HCT116 (cell line): ENCODE results near the gene MED6. TPM values are rescaled to one million over a fixed set of nuclear protein-coding genes. Genes with fewer than 3 reads are reported as not detected.

ENCODE experiments used
- ATAC-seq: fragments of 200-7000 bp; cut with Tn5 transposase; 2 replicates; pipeline ENCODE4 v1.9.1; 2020; ENCODE audit warnings: mild to moderate bottlenecking, moderate library complexity
- BruUV-seq: library from RNA; stranded (reverse); fragments of 400-500 nt; replicated peaks from 2 replicates; lab custom pipeline; 2021; lab: Mats Ljungman, UMichigan
- CTCF ChIA-PET: fragments of 300-600 bp; sonication (Branson Sonifier 250); formaldehyde crosslinking; loops from one replicate; lab custom pipeline; 2021; ENCODE audit warnings: antibody characterized with exemption; lab: Charles Lee
- POLR2A ChIA-PET: fragments of 300-600, 350-600 bp; sonication (Branson Sonifier 250); formaldehyde crosslinking; loops from one replicate; lab custom pipeline; 2021; ENCODE audit warnings: antibody characterized with exemption; lab: Charles Lee
- RAD21 ChIA-PET, 2 experiments: fragments of 300-600 bp; sonication (Branson Sonifier 250); formaldehyde crosslinking; loops; one replicate each; lab custom pipeline; 2023; ENCODE audit warnings: low total read pairs in 2 of 2; ENCODE audit not compliant: uncharacterized antibody in 2 of 2, unreplicated experiment in 2 of 2, low non-redundant PET in 1 of 2; lab: Charles Lee
- DNase-seq: peaks from one replicate; pipeline ENCODE4 v3.0.0-alpha.2; 2010; ENCODE audit warnings: low read depth, low spot score
- H2AFZ ChIP-seq: fragments of 200-600 bp; shearing (Covaris generic), sonication (generic); 2 replicates; pipeline ENCODE4 v1.6.1; 2017; ENCODE audit warnings: low read depth, mixed run types, mixed read lengths, antibody characterized with exemption, low read length; ENCODE audit not compliant: poor library complexity, severe bottlenecking
- H3K27ac ChIP-seq: 2 replicates; pipeline ENCODE4 v1.5.1; 2012; ENCODE audit warnings: low read depth, low read length
- H3K27me3 ChIP-seq: fragments of 200-600 bp; sonication (generic); 2 replicates; pipeline ENCODE4 v1.6.1; 2016; ENCODE audit warnings: mixed run types, low read length, mixed read lengths; ENCODE audit not compliant: insufficient read depth
- H3K36me3 ChIP-seq, 2 experiments: fragments of 200-500 bp in 1 of 2; fragments of 200-600 bp in 1 of 2; sonication (Bioruptor generic) in 1 of 2; sonication (generic) in 1 of 2; 2 replicates each; pipeline versions ENCODE4 v1.5.1 to v1.6.1; 2014 to 2016; ENCODE audit warnings: low read length in 2 of 2, inconsistent platforms in 1 of 2, mixed read lengths in 1 of 2, mixed run types in 1 of 2; ENCODE audit not compliant: insufficient read depth in 2 of 2, control insufficient read depth in 1 of 2
- H3K4me1 ChIP-seq, 2 experiments: fragments of 200-600 bp in 1 of 2; sonication (generic) in 1 of 2; 2 replicates each; pipeline versions ENCODE4 v1.5.1 to v1.6.1; 2012 to 2017; ENCODE audit warnings: low read length in 2 of 2, inconsistent platforms in 1 of 2, mild to moderate bottlenecking in 1 of 2, mixed read lengths in 1 of 2, mixed run types in 1 of 2, moderate library complexity in 1 of 2; ENCODE audit not compliant: insufficient read depth in 2 of 2, control insufficient read depth in 1 of 2
- H3K4me2 ChIP-seq: fragments of 200-600 bp; sonication (generic); 2 replicates; pipeline ENCODE4 v1.6.1; 2017; ENCODE audit warnings: mixed run types, low read length, mixed read lengths
- H3K4me3 ChIP-seq, 2 experiments: fragments of 200-600 bp in 1 of 2; sonication (generic) in 1 of 2; replicated peaks in 1 of 2; 2 replicates each; pipeline ENCODE4 v1.5.1; 2011 to 2016; ENCODE audit warnings: low read length in 2 of 2, control low read depth in 1 of 2, low read depth in 1 of 2, mild to moderate bottlenecking in 1 of 2, mixed read lengths in 1 of 2, mixed run types in 1 of 2
- H3K79me2 ChIP-seq: fragments of 200-600 bp; sonication (generic); 2 replicates; pipeline ENCODE4 v1.6.1; 2017; ENCODE audit warnings: mild to moderate bottlenecking, mixed run types, low read length, moderate library complexity, mixed read lengths; ENCODE audit not compliant: insufficient read depth
- H3K9ac ChIP-seq: fragments of 200-600 bp; sonication (generic); 2 replicates; pipeline ENCODE4 v1.6.1; 2016; ENCODE audit warnings: low read length, mixed read lengths
- H3K9me2 ChIP-seq: fragments of 200-600 bp; sonication (generic), shearing (Covaris generic); 2 replicates; pipeline ENCODE4 v1.6.1; 2017; ENCODE audit warnings: mixed run types, mild to moderate bottlenecking, moderate library complexity; ENCODE audit not compliant: insufficient read depth
- H3K9me3 ChIP-seq, 2 experiments: fragments of 200-500 bp in 1 of 2; fragments of 200-600 bp in 1 of 2; sonication (Bioruptor generic) in 1 of 2; sonication (generic) in 1 of 2; 2 replicates each; pipeline ENCODE4 v1.6.1; 2014 to 2017; ENCODE audit warnings: low read length in 2 of 2, mixed read lengths in 2 of 2, inconsistent platforms in 1 of 2, low read depth in 1 of 2, mild to moderate bottlenecking in 1 of 2, mixed run types in 1 of 2, moderate library complexity in 1 of 2; ENCODE audit not compliant: control insufficient read depth in 1 of 2, insufficient read depth in 1 of 2
- H4K20me1 ChIP-seq: fragments of 200-600 bp; sonication (generic), shearing (Covaris generic); 2 replicates; pipeline ENCODE4 v1.6.1; 2017; ENCODE audit warnings: mixed run types, mild to moderate bottlenecking, moderate library complexity; ENCODE audit not compliant: insufficient read depth
- ATF3 ChIP-seq: IDR thresholded peaks from 2 replicates; pipeline ENCODE4 v1.6.1; 2012
- CBX3 ChIP-seq: IDR thresholded peaks from 2 replicates; pipeline ENCODE4 v1.6.1; 2012; ENCODE audit warnings: low read depth
- CEBPB ChIP-seq: IDR thresholded peaks from 2 replicates; pipeline ENCODE4 v1.6.1; 2012; ENCODE audit warnings: low read depth
- CTCF ChIP-seq, 3 experiments: fragments of 200-600 bp in 1 of 3; sonication (generic) in 1 of 3; IDR thresholded peaks in 2 of 3; conservative IDR thresholded peaks in 1 of 3; 2 replicates each; pipeline ENCODE4 v1.5.1; 2012 to 2017; ENCODE audit warnings: low read depth in 2 of 3, low read length in 2 of 3, antibody characterized with exemption in 1 of 3, borderline replicate concordance in 1 of 3, control low read depth in 1 of 3, mild to moderate bottlenecking in 1 of 3, mixed read lengths in 1 of 3, mixed run types in 1 of 3, moderate library complexity in 1 of 3; ENCODE audit not compliant: insufficient read depth in 1 of 3
- ELF1 ChIP-seq: IDR thresholded peaks from 2 replicates; pipeline ENCODE4 v1.6.1; 2012; ENCODE audit warnings: low read depth, borderline replicate concordance
- FOSL1 ChIP-seq: IDR thresholded peaks from 2 replicates; pipeline ENCODE4 v1.6.1; 2012; ENCODE audit warnings: low read depth
- MAX ChIP-seq: IDR thresholded peaks from 2 replicates; pipeline ENCODE4 v1.6.1; 2012
- RAD21 ChIP-seq: IDR thresholded peaks from 2 replicates; pipeline ENCODE4 v1.6.1; 2012; ENCODE audit warnings: low read depth, mild to moderate bottlenecking
- TCF7L2 ChIP-seq: IDR thresholded peaks from 2 replicates; pipeline ENCODE4 v1.7.0; 2011; ENCODE audit warnings: borderline replicate concordance, inconsistent platforms; ENCODE audit not compliant: insufficient read depth, insufficient read length; ENCODE audit errors: extremely low read depth
- intact Hi-C: fragments of 100-400 bp; cut with micrococcal nuclease; formaldehyde crosslinking; loops from 2 replicates; pipeline ENCODE4 v1.10.0; 2022
- total RNA-seq: library from RNA; stranded (reverse); gene quantifications from one replicate; pipeline ENCODE4 v1.2.1, GENCODE V29; 2021; ENCODE audit not compliant: unreplicated experiment

MED6 gene
- total RNA-seq, 1 experiment from 2014 or later, result 39.6 TPM

DNA sequence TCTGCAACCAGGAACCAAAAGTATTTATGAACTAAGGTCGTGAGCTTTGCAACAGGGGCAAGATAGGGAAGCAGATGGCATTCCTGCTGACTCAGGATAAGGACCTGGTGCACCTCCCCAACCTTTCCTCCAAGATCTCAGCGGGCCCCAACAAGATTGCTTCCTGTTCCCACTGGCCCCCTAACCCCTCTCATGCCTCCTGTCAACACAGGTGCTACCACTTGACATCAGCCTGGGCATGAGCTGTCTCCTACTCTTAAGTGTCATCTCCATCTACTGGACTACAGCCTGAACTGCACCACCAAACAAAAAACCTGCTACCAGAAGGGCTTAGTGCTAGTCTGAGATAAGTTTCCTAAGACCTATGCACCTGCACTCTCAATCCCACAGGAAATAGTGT, 32.7 kb downstream of the MED6 start:
- H3K4me3 ChIP-seq, result no peak overlapping the region
- H3K36me3 ChIP-seq, result peaks cover 0 to 7% of the 10 kb centered on the region in 2 experiments; a peak in 1 of 4 replicates
- no TSS peak for BruUV-seq
- H3K79me2 ChIP-seq, result no peaks in the 10 kb centered on the region
- H4K20me1 ChIP-seq, result peaks cover 4% of the 10 kb centered on the region; the same call in 1 of the 2 replicates
- TF ChIP-seq CEBPB (no peak), RAD21 (peak; percentile 61), CTCF (IDR thresholded peaks at IDR 0.05 in 2 of 3, conservative IDR thresholded peaks at IDR 0.05 in 1 of 3; ENCODE audit: borderline replicate concordance in 1 of 3, insufficient read depth in 1 of 3, low read depth in 2 of 3, low read length in 2 of 3) (peak; percentile 19 to 76 (median 72); a peak in 5 of 6 replicates)
- no peak overlapping the region for H3K4me2 ChIP-seq
- no peak overlapping the region for H2AFZ ChIP-seq
- ATAC-seq, result peak; percentile 91
- DNase-seq, result peak; percentile 28
- RAD21 ChIA-PET, result no interaction called here
- POLR2A ChIA-PET, result no interaction called here
- no peaks in the 10 kb centered on the region for H3K27me3 ChIP-seq
- no peak overlapping the region for H3K9ac ChIP-seq
- H3K27ac ChIP-seq, result no peak overlapping the region
- no peaks in the 10 kb centered on the region for H3K4me1 ChIP-seq
- CTCF ChIA-PET, result interaction anchor here (1.7 kb wide), 1 partner anchor 480 kb away, joined by 13 read pairs; no protein-coding TSS in a partner anchor
- H3K9me2 ChIP-seq, result no peaks in the 10 kb centered on the region
- intact Hi-C loops, result loop anchor here (1.0 to 10.0 kb wide), 4 partner anchors 480 to 753 kb away; no protein-coding TSS in a partner anchor
- H3K9me3 ChIP-seq, result no peaks in the 10 kb centered on the region

DNA sequence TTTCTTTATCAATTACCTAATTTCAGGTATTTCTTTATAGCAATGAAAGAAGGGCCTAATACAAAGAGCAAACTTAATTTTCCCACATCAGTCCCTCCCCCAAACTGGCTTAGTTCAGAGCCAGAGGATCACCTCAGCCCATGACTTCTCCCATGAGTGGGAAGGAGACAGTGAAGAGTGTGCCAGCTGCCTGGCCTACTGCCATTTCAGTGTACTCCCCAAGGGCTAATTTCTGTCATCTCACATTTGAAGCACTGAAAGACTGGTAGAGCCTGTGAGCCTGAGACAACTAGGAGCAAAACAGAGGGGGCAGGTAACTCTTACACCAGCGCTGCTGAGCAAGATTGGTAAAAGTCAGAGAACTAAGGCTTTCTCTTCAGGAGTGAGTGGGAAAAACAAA, 36.6 kb downstream of the MED6 start:
- H3K9me2 ChIP-seq, result no peaks in the 10 kb centered on the region
- H3K9ac ChIP-seq, result no peak overlapping the region
- no peaks in the 10 kb centered on the region for H3K4me1 ChIP-seq
- peaks cover 0 to 7% of the 10 kb centered on the region in 2 experiments; a peak in 2 of 4 replicates for H3K9me3 ChIP-seq
- BruUV-seq, result no TSS peak
- H3K27ac ChIP-seq, result no peak overlapping the region
- H3K79me2 ChIP-seq, result no peaks in the 10 kb centered on the region
- ATAC-seq, result no peak
- TF ChIP-seq ELF1, result no peak
- no peak for TF ChIP-seq ATF3
- TF ChIP-seq CEBPB, result no peak
- no peak for TF ChIP-seq CBX3
- no peak for TF ChIP-seq RAD21
- no peak for TF ChIP-seq TCF7L2
- no peak for TF ChIP-seq MAX
- TF ChIP-seq FOSL1, result no peak
- H3K27me3 ChIP-seq, result no peaks in the 10 kb centered on the region
- no peak overlapping the region for H3K4me2 ChIP-seq
- ChIA-PET RAD21 (no interaction called here), CTCF (no interaction called here), POLR2A (no interaction called here)
- no peak for DNase-seq
- peaks cover 0 to 7% of the 10 kb centered on the region in 2 experiments; a peak in 1 of 4 replicates for H3K36me3 ChIP-seq
- H4K20me1 ChIP-seq, result peaks cover 4% of the 10 kb centered on the region; the same call in 1 of the 2 replicates
- H2AFZ ChIP-seq, result no peak overlapping the region
- H3K4me3 ChIP-seq, result no peak overlapping the region
- intact Hi-C loops, result loop anchor here (10.0 kb wide), 1 partner anchor 749 kb away; no protein-coding TSS in a partner anchor
